UCSD-AML1 (cell line): ENCODE results near the gene OOSP2.

Experiments used
- DNase-seq: peaks from one replicate; lab custom pipeline; 2025; ENCODE audit not compliant: unreplicated experiment; lab: John Stamatoyannopoulos, UW

OOSP2 gene

GRCh38 chr11:60078745-60079144, 38.5 kb downstream of the OOSP2 start:
- no peak for DNase-seq

DNA sequence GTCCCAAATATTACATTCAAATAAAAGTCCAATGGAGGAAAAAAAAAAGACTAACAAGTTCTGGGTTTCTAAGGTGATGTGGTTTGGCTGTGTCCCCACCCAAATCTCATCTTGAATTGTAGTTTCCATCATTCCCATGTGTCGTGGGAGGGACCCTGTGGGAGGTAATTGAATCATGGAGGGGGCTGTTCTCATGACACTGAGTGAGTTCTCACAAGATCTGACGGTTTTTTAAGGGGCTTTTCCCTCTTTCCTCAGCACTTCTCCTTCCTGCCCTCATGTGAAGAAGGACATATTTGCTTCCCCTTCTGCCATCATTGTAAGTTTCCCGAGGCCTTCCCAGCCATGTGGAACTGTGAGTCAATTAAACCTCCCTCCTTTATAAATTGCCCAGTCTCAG, 40.3 kb downstream of the OOSP2 start:
- DNase-seq = no peak

GRCh38 chr11:60084631-60085273, 44.5 kb downstream of the OOSP2 start:
- no peak for DNase-seq

GRCh38 chr11:60085909-60086308, 45.7 kb downstream of the OOSP2 start:
- DNase-seq = no peak

- DNase-seq = no peak
These were observed 47.0 kb downstream of the OOSP2 start for GRCh38 chr11:60087239-60087638.

GRCh38 chr11:60088364-60088763, 48.2 kb downstream of the OOSP2 start, which contains the start of gene MS4A2:
MS4A2 (plus strand) TSS chr11:60088664; CDS start chr11:60088766, 102 bp downstream.
- DNase-seq = no peak

DNA sequence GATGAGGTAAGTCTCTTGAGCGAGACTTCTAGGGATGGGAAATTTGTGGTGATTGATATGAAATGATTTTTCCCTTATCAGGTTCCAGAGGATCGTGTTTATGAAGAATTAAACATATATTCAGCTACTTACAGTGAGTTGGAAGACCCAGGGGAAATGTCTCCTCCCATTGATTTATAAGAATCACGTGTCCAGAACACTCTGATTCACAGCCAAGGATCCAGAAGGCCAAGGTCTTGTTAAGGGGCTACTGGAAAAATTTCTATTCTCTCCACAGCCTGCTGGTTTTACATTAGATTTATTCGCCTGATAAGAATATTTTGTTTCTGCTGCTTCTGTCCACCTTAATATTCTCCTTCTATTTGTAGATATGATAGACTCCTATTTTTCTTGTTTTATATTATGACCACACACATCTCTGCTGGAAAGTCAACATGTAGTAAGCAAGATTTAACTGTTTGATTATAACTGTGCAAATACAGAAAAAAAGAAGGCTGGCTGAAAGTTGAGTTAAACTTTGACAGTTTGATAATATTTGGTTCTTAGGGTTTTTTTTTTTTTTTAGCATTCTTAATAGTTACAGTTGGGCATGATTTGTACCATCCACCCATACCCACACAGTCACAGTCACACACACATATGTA, 55.4 kb downstream of the OOSP2 start:
- no peak for DNase-seq

DNA sequence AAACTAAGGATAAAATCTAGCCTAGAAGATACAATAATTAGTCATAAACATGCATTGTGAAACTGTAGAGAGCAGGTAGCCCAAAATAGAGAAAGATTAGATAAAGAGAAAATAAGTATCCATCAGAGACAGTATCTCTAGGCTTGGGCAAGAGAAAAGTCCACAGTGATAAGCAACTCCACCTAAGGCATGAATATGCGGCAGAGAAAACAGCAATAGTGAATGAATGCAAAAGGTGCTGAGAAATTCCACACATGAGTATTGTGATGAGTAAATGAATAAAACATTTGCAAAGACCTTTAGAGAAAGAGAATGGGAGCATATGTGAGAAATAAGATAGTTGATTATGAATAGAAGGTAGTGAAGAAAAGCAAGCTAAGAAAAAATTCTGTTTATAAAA, 57.0 kb downstream of the OOSP2 start:
- no peak for DNase-seq
